AG08396 (cell line): ENCODE data around the gene MRPL36.
"Not testable (repeated sequence)": the region's sequence is repeated elsewhere in the genome, so short reads cannot be mapped to it uniquely, and the experiment has no call there.

ENCODE experiments used
- DNase-seq: peaks from one replicate; pipeline ENCODE4 v3.0.0; 2012; ENCODE audit warnings: low spot score, mixed read lengths

The MRPL36 gene

DNA sequence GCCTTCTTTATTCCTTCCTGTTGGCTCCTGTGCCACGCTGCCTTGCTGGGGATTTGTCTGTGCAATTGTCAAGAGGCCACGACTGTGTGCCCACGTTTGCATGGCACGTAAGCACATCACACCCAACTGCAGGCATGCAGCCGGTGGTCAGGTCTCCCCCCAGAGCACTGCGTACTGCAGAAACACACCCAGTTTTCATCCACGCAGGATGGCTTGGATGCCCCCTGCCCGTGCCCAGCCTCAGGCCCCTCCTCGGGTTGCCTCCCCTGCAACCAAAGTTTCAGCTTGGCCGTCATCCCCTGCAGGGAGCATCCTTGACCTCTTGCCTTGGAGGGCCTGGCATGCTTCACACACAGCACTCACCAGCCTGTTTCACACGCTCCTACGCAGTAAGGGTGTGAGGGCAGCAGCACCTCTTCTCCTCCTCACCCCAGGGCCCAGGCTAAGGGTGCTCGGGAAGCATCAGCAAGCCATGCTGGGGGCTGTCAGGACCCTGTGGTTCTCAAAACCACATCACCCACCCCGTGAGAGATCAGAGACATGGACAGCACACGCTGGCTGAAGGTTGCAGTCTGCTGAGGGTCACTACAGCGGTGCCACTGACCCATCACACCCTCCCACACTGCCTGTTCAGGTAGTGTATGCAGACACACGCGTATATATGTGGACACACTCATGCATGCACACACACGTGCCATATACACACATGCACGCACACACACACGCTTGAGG is 3.1 kb downstream of the MRPL36 start:
- DNase-seq: no peak

DNA sequence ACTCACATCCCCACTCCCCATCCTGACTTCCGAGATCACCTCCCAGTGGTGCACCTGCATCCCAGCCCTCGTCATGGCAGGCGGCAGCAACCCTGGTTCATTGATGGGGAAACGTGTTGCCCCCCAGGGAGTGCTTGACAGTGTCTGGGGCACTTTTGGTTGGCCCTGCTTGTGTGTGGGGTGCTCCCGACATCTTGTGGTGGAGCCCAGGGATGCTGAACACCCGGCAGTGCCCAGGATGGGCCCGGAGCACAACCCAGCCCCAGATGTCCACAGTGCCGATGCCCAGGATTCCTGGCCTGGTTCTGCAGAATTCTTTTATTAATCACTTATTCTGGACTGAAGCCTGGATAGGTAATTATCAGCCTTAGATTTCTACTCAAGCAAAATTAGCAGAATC is 3.7 kb downstream of the MRPL36 start:
- no peak for DNase-seq

DNA sequence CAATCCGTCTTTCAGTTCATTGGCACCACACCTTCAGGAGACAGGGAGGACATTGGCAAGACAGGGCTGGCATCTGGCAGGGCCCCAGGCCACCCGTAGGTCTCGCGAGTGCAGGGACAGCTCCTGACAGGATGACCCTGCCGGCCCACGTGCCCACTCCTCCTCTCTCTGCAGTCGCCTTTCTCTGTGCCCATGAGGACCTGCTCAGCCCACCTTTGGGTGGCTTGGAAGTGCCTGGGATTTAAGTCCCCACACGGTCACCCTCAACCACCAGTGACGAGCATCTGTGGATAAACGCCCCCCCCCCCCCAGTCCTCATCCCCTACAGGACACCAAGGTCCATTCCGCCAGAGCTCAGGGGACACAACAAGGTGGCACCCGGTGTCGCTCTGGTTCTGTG is 4.1 kb downstream of the MRPL36 start:
- no peak for DNase-seq

DNA sequence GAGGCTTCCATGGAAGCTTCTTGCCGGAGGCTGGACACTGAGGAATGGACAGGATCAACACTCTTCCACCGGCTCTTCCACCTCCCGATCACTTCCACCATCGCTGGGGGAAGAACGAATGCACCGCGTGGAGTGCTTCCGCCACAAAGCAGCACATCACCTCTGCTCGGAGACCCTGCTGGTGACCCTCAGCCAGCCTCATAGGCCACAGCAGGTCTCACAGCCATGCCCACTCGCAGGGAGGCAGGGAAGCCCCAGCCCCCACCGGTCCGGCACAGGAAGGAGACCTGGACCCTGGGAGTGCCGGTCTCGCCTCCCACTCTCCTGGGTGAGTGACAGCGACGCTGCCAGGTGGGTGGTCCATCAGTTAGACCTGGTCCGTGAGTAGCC is 4.7 kb downstream of the MRPL36 start:
- DNase-seq: no peak

DNA sequence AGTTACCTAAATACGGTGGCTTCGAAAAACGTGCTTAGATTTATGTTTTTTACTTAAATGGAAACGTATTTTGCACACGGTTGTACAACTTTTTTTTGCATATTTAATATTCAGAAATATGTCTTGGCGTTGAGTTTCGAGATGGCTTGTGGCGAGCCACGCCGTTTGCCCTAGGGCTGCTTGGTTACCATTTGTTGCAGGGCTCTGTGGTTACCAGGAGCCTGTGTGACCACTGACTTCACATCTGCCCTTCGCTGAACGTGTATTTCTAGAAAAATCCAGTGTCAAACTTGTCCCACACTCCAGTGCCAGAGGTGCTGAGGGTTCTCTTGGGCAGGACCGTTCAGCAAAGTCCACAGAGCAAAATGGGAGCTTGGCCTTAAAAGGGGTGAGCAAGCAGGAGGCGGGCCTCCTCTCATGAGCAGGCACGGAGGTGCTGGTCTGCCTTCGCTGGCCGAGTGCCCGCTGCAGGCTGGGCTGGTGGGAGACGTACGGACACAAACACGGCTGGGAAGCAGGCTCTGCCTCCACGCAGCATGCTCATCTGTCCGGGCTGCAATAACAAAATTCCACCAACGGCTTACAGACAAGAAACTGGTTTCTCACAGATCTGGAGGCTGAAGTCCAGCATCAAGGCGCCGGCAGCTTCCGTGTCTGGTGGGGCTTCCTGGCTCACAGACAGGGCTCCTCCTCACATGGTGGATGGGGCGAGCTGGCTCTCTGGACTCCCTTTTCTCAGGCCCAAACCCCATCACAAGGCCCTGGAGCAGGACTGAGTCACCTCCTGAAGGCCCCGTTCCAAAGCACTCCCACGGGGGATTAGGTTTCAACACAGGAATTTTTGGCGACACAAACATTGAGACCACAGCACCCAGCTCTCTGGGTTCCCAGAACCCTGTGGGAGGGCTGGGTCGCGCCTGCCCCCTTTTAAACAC is 5.4 kb downstream of the MRPL36 start:
- DNase-seq: peak; percentile 73

DNA sequence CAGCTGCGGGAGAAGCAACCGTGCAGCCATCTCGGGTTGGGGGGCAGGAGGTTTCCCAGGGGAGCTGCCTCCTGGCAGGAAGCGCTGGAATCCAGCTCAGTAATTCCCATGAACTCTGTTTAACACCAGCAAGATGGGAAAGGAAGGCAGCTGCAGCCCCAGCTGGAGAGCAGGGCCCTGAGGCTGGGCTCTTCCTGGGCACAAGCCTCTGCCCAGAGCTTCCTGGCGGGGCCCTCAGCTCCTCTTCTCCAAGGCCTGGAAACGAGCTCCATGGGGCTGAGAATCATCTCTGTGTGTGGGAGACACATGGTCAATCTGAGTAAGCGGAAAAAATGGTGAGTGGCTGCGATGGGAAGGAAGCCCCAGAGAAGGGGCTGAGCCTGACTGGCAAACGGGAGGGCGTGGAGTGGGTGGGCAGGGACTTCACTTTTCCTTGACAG is 6.3 kb downstream of the MRPL36 start:
- DNase-seq: no peak

DNA sequence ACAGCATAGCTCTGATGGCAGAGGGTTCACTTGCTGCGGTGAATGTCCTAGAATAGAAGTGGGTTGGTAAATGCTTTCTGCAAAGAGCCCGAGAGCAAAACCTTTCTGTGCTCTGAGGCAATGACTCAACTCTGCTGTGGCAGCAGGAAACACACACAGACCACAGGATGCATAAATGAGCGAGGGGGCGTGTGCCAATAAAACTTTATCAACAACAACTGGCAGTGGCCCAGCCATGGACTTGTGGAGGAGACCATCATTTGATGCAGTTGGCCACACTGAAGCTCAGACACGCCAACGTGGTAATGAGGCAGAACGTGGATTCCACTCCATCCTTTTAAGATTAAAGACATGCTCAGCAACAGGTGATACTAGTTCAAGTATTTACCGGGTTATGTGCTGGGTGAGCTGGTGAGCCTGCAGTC is 6.8 kb downstream of the MRPL36 start:
- peak; percentile 52 for DNase-seq

DNA sequence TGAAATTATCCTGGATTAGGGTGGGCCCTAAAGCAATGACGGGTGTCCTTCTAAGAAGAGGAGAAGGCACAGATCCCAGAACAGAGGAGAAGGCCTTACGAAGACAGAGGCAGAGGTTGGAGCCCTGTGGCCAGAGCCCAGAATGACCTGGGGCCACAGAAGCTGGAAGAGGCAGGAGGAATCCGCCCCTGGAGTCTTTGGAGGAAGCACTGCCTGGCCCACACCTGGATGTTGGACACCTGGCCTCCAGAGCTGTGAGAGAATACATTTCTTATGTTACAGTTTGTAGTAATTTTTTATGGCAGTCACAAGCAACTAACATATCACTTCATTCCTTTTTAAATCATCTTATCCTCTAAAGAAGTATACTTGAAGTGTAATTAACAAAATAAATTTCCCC is 8.5 kb downstream of the MRPL36 start:
- DNase-seq: no peak

DNA sequence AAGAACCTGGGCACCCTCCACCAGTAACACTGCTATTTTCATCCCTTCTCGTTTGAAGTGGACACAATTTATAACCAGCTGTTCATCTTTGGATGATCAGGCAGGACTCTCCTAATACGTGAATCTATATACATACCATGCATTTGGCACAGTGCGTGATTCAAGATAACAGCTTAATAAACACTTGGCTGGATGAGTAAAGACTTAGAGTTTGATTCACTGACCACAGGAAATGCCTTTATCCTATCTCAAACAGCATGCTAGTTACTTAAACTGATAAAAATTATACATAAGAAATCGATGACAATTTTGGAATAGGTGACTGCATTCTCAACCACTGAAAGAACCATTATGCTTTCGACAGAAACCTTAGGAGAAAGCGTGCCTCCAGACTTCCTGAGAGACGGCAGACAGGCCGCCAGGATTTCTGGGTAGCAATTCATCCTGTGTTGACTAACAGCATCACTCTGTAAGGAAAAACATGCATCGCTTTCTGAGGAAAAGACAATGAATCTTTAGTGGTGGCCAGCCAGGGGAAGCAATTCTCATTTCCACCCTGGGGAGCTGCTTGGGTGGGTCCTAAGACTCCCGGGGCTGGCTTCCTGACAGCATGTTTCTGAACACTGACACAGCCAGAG is 9.7 kb downstream of the MRPL36 start:
- peak; percentile 38 for DNase-seq

DNA sequence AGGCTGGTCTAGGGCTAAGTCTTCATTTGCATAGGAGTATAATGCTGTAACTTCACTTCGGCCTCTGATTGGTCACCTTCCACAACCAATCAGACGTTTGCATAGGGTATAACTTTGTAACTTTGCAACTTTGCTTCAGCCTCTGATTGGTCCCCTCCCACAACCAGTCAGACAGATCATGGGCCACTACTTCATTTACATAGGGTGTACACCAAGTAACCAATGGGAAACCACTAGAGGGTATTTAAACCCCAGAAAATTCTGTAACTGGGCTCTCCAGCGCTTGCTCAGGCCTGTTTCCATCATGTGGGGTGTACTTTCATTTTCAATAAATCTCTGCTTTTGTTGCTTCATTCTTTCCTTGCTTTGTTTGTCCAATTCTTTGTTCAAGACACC is 10.2 kb downstream of the MRPL36 start:
- DNase-seq: not testable (repeated sequence)

DNA sequence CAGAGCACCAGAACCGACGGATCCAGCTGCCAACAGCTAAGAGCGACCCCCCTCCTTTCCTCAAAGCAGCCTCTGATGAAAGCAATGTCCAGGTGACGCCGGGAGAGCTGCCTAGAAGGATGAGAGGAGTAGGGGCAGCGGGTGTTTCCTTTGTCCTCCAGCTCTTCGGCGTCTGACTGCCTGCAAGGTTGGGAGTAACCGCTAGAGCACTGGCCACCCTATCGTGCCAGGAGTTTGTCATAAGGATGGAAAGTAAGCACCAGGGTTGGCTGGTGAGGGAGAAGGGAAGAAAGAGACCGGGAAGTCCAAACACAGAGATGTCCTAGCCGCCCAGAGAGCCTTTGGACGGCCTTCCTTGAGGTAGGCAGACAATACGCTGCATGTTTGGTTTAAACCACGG is 10.8 kb downstream of the MRPL36 start:
- no peak for DNase-seq

DNA sequence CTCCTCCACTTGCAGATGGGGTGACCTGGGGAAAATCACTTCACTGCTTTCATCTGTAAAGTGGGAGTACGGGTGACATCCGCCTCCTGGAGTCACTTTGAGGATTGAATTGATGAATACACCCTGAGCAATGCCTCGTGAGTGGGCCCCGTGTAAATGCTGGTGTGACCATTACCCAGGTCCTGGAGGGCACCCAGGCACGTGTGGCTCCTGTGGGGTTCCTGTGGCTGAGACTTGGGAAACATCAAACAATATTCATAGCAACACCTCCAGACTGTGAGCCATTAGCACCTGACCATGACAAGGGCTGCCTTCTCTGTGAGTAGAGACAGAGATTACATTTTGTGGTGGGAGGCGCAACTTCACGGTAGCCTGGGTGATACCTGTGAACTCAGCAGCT is 11.4 kb downstream of the MRPL36 start:
- no peak for DNase-seq

DNA sequence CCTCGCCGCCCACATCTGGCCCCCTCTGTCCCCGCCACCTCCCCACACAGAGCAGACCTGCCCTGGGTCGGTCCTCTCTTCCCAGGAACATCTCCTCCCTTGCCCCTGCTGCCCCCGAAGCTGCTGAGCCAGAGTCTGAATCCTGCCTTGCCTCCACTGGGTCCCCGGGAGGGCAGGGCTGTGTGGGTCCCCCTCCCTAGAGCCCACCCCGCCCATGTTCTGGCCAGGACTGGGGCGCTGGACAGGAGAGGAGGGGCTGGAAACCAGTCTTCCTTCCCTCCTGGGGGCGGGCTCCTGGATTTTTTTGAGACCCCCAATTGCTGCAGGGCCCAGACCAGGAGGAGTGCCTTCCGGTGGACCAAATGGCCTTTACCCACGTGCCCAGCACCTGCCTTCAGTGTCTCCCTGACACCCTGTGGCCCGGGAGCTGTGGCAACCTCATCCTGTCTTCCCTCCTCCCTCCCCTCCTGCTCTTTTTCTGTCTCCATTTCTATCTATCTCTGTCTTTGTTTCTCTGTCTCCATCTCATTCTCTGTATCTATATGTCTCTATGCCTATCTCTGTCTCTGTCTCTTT is 12.1 kb downstream of the MRPL36 start:
- no peak for DNase-seq

DNA sequence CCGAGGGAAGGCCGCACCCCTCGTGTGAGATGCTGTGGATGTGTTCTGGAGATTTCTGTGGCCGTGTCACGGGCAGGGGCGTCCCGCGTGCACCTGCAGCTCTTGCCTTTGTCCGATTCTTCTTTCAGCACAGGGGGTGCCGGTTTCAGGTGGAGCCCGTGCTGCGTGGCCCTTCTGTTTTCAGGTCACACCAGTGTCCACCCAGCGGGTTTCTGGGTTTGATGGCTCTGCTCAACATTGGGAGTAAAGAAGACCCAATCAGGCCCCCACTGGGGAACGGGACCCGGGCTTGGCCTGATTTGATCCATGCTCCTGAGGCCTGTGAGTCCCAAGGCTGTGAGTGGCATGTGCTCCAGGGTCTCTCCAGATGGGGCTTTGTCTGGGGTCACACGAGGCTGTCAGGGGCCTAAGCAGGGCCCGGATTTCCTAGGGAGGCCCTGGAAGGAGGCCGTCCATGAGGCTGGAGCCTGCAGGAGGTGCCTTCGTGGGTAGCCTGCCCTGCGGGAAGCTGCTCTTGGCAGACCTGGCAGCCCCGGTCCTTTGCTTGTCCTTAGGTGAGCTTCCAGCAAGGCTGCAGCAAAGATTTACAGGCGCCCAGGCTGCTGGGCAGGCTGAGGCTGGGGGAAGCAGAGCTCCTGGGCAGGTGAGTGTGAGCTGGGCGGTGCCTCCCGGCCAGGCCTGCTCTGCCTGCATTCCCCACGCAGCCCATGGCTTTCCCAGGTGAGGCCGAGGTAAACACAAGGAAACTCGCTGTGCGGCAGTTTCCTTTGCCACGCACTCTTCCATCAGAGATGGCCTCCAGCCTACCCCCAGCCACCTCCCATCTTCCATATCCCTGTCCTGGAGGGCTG is 12.8 kb downstream of the MRPL36 start:
- no peak for DNase-seq

DNA sequence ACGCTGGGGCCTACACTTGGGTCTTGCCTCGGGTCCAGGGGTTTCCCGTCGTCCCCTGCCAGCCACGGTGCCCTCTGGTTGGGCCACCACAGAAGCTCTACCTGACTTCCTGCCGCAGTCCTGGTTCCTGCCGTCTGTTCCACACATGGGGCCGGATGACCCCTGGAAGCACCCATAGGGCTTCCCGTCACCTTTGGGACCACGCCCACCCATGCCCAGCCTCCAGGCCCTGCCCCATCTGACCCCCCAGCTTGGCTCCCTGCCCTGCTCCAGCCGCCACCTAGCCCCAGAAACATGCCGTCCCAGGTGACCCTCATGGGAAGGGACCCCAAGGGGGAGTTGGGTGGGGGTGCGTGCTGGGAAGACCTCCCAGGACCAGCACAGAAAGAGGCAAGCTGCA is 13.7 kb downstream of the MRPL36 start:
- DNase-seq: no peak

DNA sequence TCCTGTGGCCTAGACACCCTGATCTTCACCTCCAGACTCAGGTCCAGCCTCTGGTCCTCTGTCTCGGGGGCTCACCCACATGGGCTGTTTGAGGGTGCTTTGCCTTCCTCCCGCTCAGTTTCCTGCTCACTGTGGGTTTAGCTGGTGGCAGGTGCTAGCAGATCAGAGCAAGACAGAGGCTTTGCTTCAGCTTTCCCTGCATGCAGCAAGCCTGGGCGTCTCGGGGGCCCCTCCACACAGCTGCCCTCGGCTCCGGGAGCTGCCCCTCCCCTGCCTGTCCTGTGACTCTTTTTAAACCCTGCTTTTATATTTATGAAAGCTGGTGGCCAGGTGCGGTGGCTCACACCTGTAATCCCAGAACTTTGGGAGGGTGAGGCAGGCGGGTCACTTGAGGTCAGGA is 14.6 kb downstream of the MRPL36 start:
- no peak for DNase-seq

DNA sequence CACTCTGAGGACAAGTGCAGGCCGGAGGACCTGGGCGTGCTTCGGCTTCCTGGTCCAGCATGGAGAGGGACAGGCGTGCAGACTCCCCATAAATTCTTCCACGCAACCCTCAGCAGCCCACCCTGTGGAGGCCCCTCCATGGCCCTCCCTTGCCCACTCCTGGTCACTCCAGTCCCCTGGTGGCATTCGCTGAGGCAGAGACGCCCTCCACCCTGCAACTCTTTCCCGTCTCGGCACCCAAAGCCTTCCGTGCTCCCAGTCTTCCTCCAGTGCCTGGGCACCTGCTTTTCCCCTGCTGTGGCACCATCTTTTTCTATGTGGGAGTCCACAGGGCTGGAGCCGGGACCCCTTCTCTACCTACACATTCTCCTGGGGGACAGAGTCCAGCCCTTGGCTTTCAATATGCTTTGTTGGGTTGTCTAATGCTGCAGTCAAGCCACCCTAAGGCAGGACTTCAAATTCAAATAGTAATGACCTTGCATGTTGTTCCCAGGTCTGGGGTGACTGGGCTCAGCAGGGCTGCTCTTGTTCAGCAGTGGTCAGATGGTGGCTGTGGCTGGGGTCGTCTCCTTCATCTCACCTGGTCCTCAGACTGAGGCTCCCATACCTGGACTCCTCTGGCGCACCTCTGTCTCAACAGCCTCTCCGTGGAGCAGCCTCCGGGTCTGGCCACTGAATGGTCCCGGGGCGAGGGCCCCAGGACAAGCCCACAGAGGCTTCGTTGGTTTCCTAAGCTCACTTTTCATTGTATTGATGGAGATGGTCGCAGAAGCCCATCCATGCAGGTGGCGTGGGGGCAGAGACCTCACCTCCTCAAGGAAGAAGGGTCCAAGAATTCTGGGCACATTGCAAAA is 15.2 kb downstream of the MRPL36 start:
- no peak for DNase-seq

DNA sequence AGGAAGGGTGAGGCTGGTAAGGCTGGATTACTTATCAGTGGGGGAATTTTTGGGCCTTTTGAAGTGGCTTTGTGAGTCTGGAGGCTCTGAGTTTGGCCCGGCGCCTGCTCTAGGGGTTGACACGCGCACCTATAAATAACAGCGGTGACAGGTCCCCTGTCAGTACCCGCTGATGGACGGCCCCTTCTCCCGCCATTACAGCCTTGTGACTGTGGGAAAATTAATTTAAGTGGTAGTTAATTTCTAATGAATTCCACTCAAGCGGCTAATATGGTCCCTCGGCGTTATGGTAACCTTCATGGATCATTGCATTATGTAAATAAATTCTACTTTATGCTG is 16.5 kb downstream of the MRPL36 start:
- DNase-seq: no peak

DNA sequence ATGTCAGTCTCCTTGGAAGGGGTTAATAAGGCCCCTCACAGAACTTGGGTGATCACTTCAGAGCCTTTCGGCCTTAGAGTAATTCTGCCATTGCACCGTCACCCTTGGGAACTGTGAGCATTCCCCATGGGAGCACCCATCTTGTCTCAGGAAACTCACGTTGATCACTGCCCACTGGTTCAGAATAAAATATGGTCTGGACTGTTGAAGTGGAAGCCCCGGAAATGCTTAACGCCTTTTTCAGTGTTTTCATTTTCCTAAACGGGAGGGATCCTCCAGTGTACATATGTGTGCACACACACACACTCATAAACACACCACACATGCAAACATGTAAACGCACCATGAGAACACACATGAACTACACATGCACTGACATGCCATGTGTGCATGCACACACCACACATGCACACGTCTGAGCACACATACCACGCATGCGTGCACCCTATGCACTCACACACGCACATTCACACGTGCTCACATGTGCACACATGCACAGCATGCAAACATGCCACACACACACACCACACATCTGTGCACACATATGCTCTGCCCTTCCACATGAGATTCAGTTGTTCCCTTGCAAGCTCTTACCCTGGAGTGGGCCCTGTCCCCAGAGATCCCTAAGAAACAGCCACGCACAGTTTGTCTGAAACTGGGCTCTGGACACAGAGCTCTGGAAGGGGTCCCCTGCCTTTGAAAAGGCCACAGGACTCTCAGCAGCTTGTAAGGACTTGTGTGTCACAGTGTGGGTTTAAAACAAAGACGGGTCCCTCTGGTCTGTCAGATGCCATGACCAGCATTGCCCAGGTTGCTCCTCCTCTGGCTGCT is 17.0 kb downstream of the MRPL36 start:
- DNase-seq: no peak
